Endodermal cell (in vitro differentiated cells): ENCODE measurements around the gene SLC46A3. TPM values are rescaled to one million over a fixed set of nuclear protein-coding genes. Genes with fewer than 3 reads are reported as not detected.

Experiments
- DNase-seq: peaks from one replicate; pipeline ENCODE4 v3.0.0-alpha.2; 2017
- H3K27ac ChIP-seq: 2 replicates; pipeline ENCODE4 v1.5.1; 2013; ENCODE audit warnings: mild to moderate bottlenecking, low read depth, low read length, moderate library complexity
- H3K27me3 ChIP-seq: 2 replicates; pipeline ENCODE4 v1.6.1; 2013; ENCODE audit warnings: mild to moderate bottlenecking, low read length, moderate library complexity; ENCODE audit not compliant: insufficient read depth, control insufficient read depth, poor library complexity, severe bottlenecking
- H3K36me3 ChIP-seq: 2 replicates; pipeline ENCODE4 v1.7.0; 2013; ENCODE audit warnings: mild to moderate bottlenecking, low read length, moderate library complexity; ENCODE audit not compliant: control insufficient read depth, insufficient read depth
- H3K4me1 ChIP-seq: one replicate; pipeline ENCODE4 v1.7.0; 2013; ENCODE audit warnings: low read length; ENCODE audit not compliant: control insufficient read depth, insufficient read depth
- H3K4me3 ChIP-seq: 2 replicates; pipeline ENCODE4 v1.5.1; 2013; ENCODE audit warnings: mild to moderate bottlenecking, low read length, moderate library complexity
- H3K9ac ChIP-seq: 2 replicates; pipeline ENCODE4 v1.6.1; 2013; ENCODE audit warnings: mild to moderate bottlenecking, low read length, moderate library complexity; ENCODE audit not compliant: poor library complexity, severe bottlenecking; ENCODE audit errors: extremely low read depth
- H3K9me3 ChIP-seq: 2 replicates; pipeline ENCODE4 v1.6.1; 2013; ENCODE audit warnings: mild to moderate bottlenecking, low read length, moderate library complexity; ENCODE audit not compliant: control insufficient read depth
- H3K27ac Mint-ChIP-seq: 2 replicates; pipeline ENCODE4 v1.8.0; 2020; ENCODE audit warnings: mixed read lengths
- H3K27me3 Mint-ChIP-seq: 2 replicates; pipeline ENCODE4 v1.8.0; 2021; ENCODE audit warnings: mild to moderate bottlenecking, mixed read lengths; ENCODE audit not compliant: insufficient read depth
- H3K36me3 Mint-ChIP-seq: 2 replicates; pipeline ENCODE4 v1.8.0; 2020; ENCODE audit warnings: low read depth, mixed read lengths
- H3K4me1 Mint-ChIP-seq: 2 replicates; pipeline ENCODE4 v1.8.0; 2020; ENCODE audit warnings: mixed read lengths
- H3K4me3 Mint-ChIP-seq: 2 replicates; pipeline ENCODE4 v1.8.0; 2020; ENCODE audit warnings: mild to moderate bottlenecking, moderate library complexity, mixed read lengths
- H3K9me3 Mint-ChIP-seq: 2 replicates; pipeline ENCODE4 v1.8.0; 2020; ENCODE audit warnings: mild to moderate bottlenecking, mixed read lengths
- CTCF ChIP-seq: fragments of 200-600 bp; sonication (generic); conservative IDR thresholded peaks from 2 replicates; pipeline ENCODE4 v1.5.0; 2021; ENCODE audit warnings: antibody characterized with exemption, mild to moderate bottlenecking
- WGBS, 2 experiments: methylation state at CpG; one replicate each; pipeline versions ENCODE4 v1.1.5 to v1.1.7; 2013; ENCODE audit warnings: missing lambda C conversion rate in 2 of 2, mixed read lengths in 1 of 2; ENCODE audit not compliant: insufficient coverage in 1 of 2, insufficient read length in 1 of 2; 5-methylcytosine and 5-hydroxymethylcytosine counted together
- total RNA-seq, 2 donors: library from RNA; stranded (reverse); fragmentation: NEBNext Ultra II Directional in 1 of 2; extraction: Animal tissue kit (Norgen Biotek cat#: 25700) in 1 of 2; gene quantifications; 2 replicates in 1 of 2; 3 replicates in 1 of 2; pipeline ENCODE4 v1.2.1, GENCODE V29; 2021

Gene SLC46A3
- total RNA-seq, 2 donors from 2014 or later: 1.8 to 2.9 TPM

DNA sequence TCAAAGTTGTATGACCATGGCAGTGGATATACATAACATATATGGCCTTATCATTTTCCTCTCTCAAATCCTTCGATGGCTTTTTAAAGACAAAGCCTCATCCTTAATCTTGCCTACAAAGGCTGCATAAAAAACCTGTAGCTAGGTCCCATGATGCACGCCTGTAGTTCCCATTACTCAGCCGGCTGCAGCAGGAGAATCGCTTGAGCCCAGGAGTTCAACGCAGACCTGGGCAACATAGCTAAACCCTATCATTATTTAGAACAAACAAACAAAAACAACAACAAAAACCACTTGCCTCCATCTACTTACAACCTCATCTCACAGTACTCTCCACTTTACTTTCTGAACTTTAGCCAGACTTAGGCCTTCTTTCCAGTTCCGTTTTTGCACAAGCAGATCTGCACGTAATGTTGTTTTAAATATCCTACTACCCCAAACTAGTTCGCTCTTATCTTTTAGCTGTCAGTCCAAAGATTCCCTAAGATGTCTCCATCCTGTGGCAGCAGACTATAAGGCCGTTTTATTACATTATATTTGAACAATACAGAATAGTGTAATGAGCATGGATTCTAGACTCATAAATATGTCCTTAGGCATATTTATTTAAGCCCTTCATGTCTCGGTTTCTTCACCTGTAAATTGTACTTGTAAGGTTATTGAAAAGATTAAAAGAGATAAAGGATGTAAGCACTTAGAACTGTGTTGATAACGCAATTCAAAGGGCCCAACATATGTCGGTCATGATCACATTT lies 60.8 kb downstream of the SLC46A3 start:
- peak overlapping the region; percentile 95 for H3K27ac Mint-ChIP-seq
- H3K4me3 Mint-ChIP-seq: peak overlapping the region; percentile 95
- no peaks in the 10 kb centered on the region for H3K27me3 Mint-ChIP-seq
- peaks cover 25% of the 10 kb centered on the region for H3K4me1 Mint-ChIP-seq
- Histone ChIP-seq H3K4me3 (peak overlapping the region; percentile 93), H3K9me3 (no peaks in the 10 kb centered on the region), H3K9ac (peak overlapping the region; percentile 78), H3K4me1 (peaks cover 5% of the 10 kb centered on the region), H3K27me3 (no peaks in the 10 kb centered on the region), H3K27ac (no peak overlapping the region), H3K36me3 (peaks cover 28% of the 10 kb centered on the region)
- 55 to 69% methylated on average over 7 to 12 of the region's 12 CpGs for WGBS, 2 experiments
- H3K36me3 Mint-ChIP-seq: peaks cover 19% of the 10 kb centered on the region
- TF ChIP-seq CTCF: peak; percentile 27
- DNase-seq: no peak
- H3K9me3 Mint-ChIP-seq: no peaks in the 10 kb centered on the region

DNA sequence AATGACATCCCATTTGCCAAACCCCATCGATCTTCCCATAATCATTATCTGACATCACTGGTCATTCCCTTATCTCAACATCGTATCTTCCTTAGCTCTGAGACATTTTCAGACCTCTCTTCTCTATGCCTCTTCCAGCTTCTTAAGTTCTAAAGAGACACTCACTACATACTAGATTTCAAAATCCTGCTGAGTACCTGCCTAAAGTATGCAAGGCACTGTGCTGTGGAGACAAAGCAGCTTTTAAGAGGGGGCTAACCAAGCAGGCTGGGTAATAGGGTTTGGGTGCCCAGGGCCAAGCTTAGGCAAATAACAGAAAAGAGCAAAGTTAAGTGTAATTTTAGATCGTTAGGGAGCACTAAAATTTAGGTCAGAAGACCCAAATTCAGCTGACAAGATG lies 63.2 kb downstream of the SLC46A3 start:
- Mint-ChIP-seq H3K4me1 (peaks cover 22% of the 10 kb centered on the region), H3K27ac (no peak overlapping the region), H3K4me3 (no peak overlapping the region), H3K9me3 (no peaks in the 10 kb centered on the region), H3K36me3 (peaks cover 4% of the 10 kb centered on the region), H3K27me3 (no peaks in the 10 kb centered on the region)
- Histone ChIP-seq H3K4me3 (no peak overlapping the region), H3K36me3 (peaks cover 4% of the 10 kb centered on the region), H3K4me1 (peaks cover 3% of the 10 kb centered on the region), H3K27ac (no peak overlapping the region), H3K27me3 (no peaks in the 10 kb centered on the region), H3K9ac (no peak overlapping the region), H3K9me3 (no peaks in the 10 kb centered on the region)
- DNase-seq: no peak
- 75 to 80% methylated on average over 3 of the region's 3 CpGs for whole genome bisulfite sequencing, 2 experiments
- no peak for TF ChIP-seq CTCF

DNA sequence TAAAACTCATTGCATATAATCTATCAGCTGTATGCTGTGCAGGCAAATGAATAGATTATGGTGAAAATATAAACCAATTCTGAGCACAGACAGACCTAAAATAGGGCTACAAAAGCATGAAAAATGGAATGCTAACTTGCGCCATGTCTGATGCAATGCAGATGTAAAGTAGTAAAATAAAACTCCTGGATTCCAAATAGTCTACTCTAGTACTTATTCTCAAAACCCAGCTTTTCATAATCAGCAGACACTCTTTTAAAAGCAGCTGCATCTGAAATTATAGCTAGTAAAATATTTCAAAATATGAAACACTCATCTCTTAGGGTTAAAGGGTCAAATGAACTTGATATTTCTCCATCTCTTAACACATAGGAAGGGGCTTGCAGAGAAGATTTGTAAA lies 64.5 kb downstream of the SLC46A3 start:
- H3K36me3 ChIP-seq: no peaks in the 10 kb centered on the region
- 92 to 100% methylated on average over 1 of the region's 1 CpG for WGBS, 2 experiments
- H3K9me3 ChIP-seq: no peaks in the 10 kb centered on the region
- Mint-ChIP-seq H3K9me3 (no peaks in the 10 kb centered on the region), H3K36me3 (no peaks in the 10 kb centered on the region), H3K4me1 (peaks cover 14% of the 10 kb centered on the region), H3K4me3 (no peak overlapping the region), H3K27me3 (no peaks in the 10 kb centered on the region), H3K27ac (no peak overlapping the region)
- no peak for DNase-seq
- TF ChIP-seq CTCF: no peak
- H3K4me1 ChIP-seq: no peaks in the 10 kb centered on the region
- H3K27ac ChIP-seq: no peak overlapping the region
- no peak overlapping the region for H3K4me3 ChIP-seq
- no peaks in the 10 kb centered on the region for H3K27me3 ChIP-seq
- no peak overlapping the region for H3K9ac ChIP-seq
